H9 (cell line): ENCODE data around the gene SIM1. TPM values are rescaled to one million over a fixed set of nuclear protein-coding genes. Genes with fewer than 3 reads are reported as not detected.

Experiments
- DNase-seq: peaks from one replicate; pipeline ENCODE4 v3.0.0-alpha.2; 2017
- H2AFZ ChIP-seq: one replicate; pipeline ENCODE4 v1.6.1; 2013; ENCODE audit warnings: mild to moderate bottlenecking, low read length, control low read depth, moderate library complexity
- H2AK5ac ChIP-seq: 2 replicates; pipeline ENCODE4 v1.6.1; 2013; ENCODE audit warnings: low read length, control low read depth, mixed read lengths; ENCODE audit not compliant: insufficient read length
- H2BK120ac ChIP-seq: one replicate; pipeline ENCODE4 v1.6.1; 2013; ENCODE audit warnings: low read depth, mild to moderate bottlenecking, low read length, control low read depth, inconsistent platforms; ENCODE audit not compliant: poor library complexity, severe bottlenecking
- H2BK12ac ChIP-seq: 2 replicates; pipeline ENCODE4 v1.6.1; 2013; ENCODE audit warnings: low read length, control low read depth, mixed read lengths, low read depth; ENCODE audit not compliant: insufficient read length
- H2BK15ac ChIP-seq: 2 replicates; pipeline ENCODE4 v1.6.1; 2013; ENCODE audit warnings: low read depth, low read length, control low read depth
- H2BK20ac ChIP-seq: one replicate; pipeline ENCODE4 v1.6.1; 2013; ENCODE audit warnings: low read depth, mild to moderate bottlenecking, low read length, control low read depth, inconsistent platforms; ENCODE audit not compliant: poor library complexity, severe bottlenecking
- H2BK5ac ChIP-seq: 2 replicates; pipeline ENCODE4 v1.6.1; 2013; ENCODE audit warnings: low read length, control low read depth, mixed read lengths; ENCODE audit not compliant: insufficient read length
- H3K14ac ChIP-seq: 2 replicates; pipeline ENCODE4 v1.6.1; 2013; ENCODE audit warnings: low read length, control low read depth; ENCODE audit not compliant: insufficient read depth
- H3K18ac ChIP-seq: 2 replicates; pipeline ENCODE4 v1.6.1; 2013; ENCODE audit warnings: low read depth, mild to moderate bottlenecking, mixed read lengths, low read length, control low read depth; ENCODE audit not compliant: insufficient read length
- H3K23ac ChIP-seq: 2 replicates; pipeline ENCODE4 v1.6.1; 2013; ENCODE audit warnings: low read length, control low read depth, mixed read lengths, low read depth; ENCODE audit not compliant: insufficient read length
- H3K23me2 ChIP-seq: 2 replicates; pipeline ENCODE4 v1.6.1; 2013; ENCODE audit warnings: low read depth, mild to moderate bottlenecking, mixed read lengths, low read length, control low read depth; ENCODE audit not compliant: insufficient read length, poor library complexity, severe bottlenecking
- H3K27ac ChIP-seq: 2 replicates; pipeline ENCODE4 v1.5.1; 2013; ENCODE audit warnings: low read length, control low read depth, mixed read lengths, low read depth; ENCODE audit not compliant: insufficient read length
- H3K27me3 ChIP-seq: 2 replicates; pipeline ENCODE4 v1.6.1; 2013; ENCODE audit warnings: low read length, control low read depth, inconsistent platforms; ENCODE audit not compliant: insufficient read depth
- H3K4ac ChIP-seq: 2 replicates; pipeline ENCODE4 v1.6.1; 2013; ENCODE audit warnings: low read depth, mild to moderate bottlenecking, control low read depth, inconsistent platforms, low read length, moderate library complexity
- H3K4me1 ChIP-seq: 2 replicates; pipeline ENCODE4 v1.6.1; 2013; ENCODE audit warnings: low read length, control low read depth, inconsistent platforms; ENCODE audit not compliant: insufficient read depth
- H3K4me2 ChIP-seq: 2 replicates; pipeline ENCODE4 v1.6.1; 2013; ENCODE audit warnings: low read length, control low read depth, mixed read lengths; ENCODE audit not compliant: insufficient read length, insufficient read depth
- H3K56ac ChIP-seq: 2 replicates; pipeline ENCODE4 v1.6.1; 2013; ENCODE audit warnings: low read depth, mild to moderate bottlenecking, mixed read lengths, low read length, control low read depth; ENCODE audit not compliant: insufficient read length
- H3K79me1 ChIP-seq: 2 replicates; pipeline ENCODE4 v1.6.1; 2013; ENCODE audit warnings: low read depth, mild to moderate bottlenecking, moderate library complexity, low read length, control low read depth, inconsistent platforms; ENCODE audit not compliant: insufficient read depth, poor library complexity, severe bottlenecking
- H3K79me2 ChIP-seq: 2 replicates; pipeline ENCODE4 v1.6.1; 2013; ENCODE audit warnings: low read length, control low read depth, inconsistent platforms; ENCODE audit not compliant: insufficient read depth
- H3K9ac ChIP-seq: 2 replicates; pipeline ENCODE4 v1.6.1; 2013; ENCODE audit warnings: low read length, control low read depth, mixed read lengths; ENCODE audit not compliant: insufficient read length; ENCODE audit errors: extremely low read depth
- H3K9me3 ChIP-seq: one replicate; pipeline ENCODE4 v1.6.1; 2013; ENCODE audit warnings: low read depth, low read length, inconsistent platforms; ENCODE audit not compliant: control insufficient read depth
- H3T11ph ChIP-seq: one replicate; pipeline ENCODE4 v1.6.1; 2013; ENCODE audit warnings: mild to moderate bottlenecking, low read length, control low read depth, inconsistent platforms
- H4K20me1 ChIP-seq: one replicate; pipeline ENCODE4 v1.6.1; 2013; ENCODE audit not compliant: control insufficient read depth, insufficient read length, insufficient read depth
- H4K5ac ChIP-seq: 2 replicates; pipeline ENCODE4 v1.6.1; 2013; ENCODE audit warnings: low read depth, mild to moderate bottlenecking, mixed read lengths, low read length, control low read depth; ENCODE audit not compliant: insufficient read length
- H4K8ac ChIP-seq: replicated peaks from 2 replicates; pipeline ENCODE4 v1.6.1; 2013; ENCODE audit warnings: low read length, control low read depth, mixed read lengths, low read depth; ENCODE audit not compliant: insufficient read length
- H4K91ac ChIP-seq: 2 replicates; pipeline ENCODE4 v1.6.1; 2013; ENCODE audit warnings: low read depth, mild to moderate bottlenecking, moderate library complexity, mixed read lengths, low read length, control low read depth; ENCODE audit not compliant: insufficient read length
- H3K27ac Mint-ChIP-seq, 3 experiments: 2 replicates in 2 of 3; 3 replicates in 1 of 3; pipeline ENCODE4 v1.8.0; 2020 to 2021; ENCODE audit warnings: mixed read lengths in 3 of 3, mild to moderate bottlenecking in 1 of 3, moderate library complexity in 1 of 3
- H3K27me3 Mint-ChIP-seq: 2 replicates; pipeline ENCODE4 v1.8.0; 2021; ENCODE audit warnings: low read depth, mild to moderate bottlenecking, moderate library complexity, mixed read lengths
- H3K36me3 Mint-ChIP-seq, 3 experiments: 2 replicates in 2 of 3; 3 replicates in 1 of 3; pipeline ENCODE4 v1.8.0; 2020 to 2021; ENCODE audit warnings: low read depth in 3 of 3, mixed read lengths in 3 of 3; ENCODE audit not compliant: insufficient read depth in 1 of 3
- H3K4me1 Mint-ChIP-seq, 2 experiments: 2 replicates each; pipeline ENCODE4 v1.8.0; 2020; ENCODE audit warnings: mixed read lengths in 2 of 2
- H3K4me3 Mint-ChIP-seq, 2 experiments: 2 replicates in 1 of 2; 3 replicates in 1 of 2; pipeline ENCODE4 v1.8.0; 2020 to 2021; ENCODE audit warnings: mild to moderate bottlenecking in 2 of 2, mixed read lengths in 2 of 2, moderate library complexity in 1 of 2
- H3K9me3 Mint-ChIP-seq, 2 experiments: 2 replicates in 1 of 2; 3 replicates in 1 of 2; pipeline ENCODE4 v1.8.0; 2020; ENCODE audit warnings: mild to moderate bottlenecking in 2 of 2, mixed read lengths in 2 of 2, moderate library complexity in 1 of 2
- WGBS: extraction: QIAGEN DNeasy Blood & Tissue Kit; methylation state at CpG from one replicate; pipeline ENCODE4 v1.1.7; 2013; ENCODE audit warnings: missing lambda C conversion rate, low lambda C conversion rate, mixed read lengths; ENCODE audit not compliant: insufficient read length; ENCODE audit errors: extremely low coverage; 5-methylcytosine and 5-hydroxymethylcytosine counted together
- total RNA-seq: library from RNA; stranded (reverse); gene quantifications from 2 replicates; pipeline ENCODE4 v1.2.1, GENCODE V29; 2021
- TF ChIP-seq, protein P1 (sequence below): fragments of 200-600 bp; sonication (generic); conservative IDR thresholded peaks from 3 replicates; pipeline ENCODE4 v1.8.0; 2021; ENCODE audit warnings: antibody characterized with exemption, mild to moderate bottlenecking

The SIM1 gene
- total RNA-seq, 1 experiment from 2014 or later, result not detected

DNA sequence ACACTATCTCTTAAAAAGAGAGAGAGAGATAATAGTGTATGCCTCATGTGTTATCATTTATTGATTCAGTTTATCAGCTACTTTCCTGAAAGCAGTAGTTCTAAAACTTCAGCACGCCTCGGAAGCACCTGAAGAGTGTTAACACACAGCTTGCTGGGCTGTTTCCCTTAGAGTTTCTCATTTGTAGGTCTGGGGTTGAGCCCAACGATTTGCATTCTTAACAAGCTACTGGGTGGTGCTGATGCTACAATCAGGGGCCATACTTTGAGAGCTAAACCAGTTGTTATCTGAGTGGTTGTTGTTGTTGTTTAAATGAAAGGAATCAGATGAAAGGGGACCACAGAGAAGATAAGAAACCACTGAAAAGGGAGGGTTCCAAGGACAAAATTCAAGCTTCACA is 32.6 kb downstream of the SIM1 start:
- no peak overlapping the region for H3T11ph ChIP-seq
- no peak overlapping the region for H2AFZ ChIP-seq
- H3K79me2 ChIP-seq, result no peaks in the 10 kb centered on the region
- H3K36me3 Mint-ChIP-seq, result no peaks in the 10 kb centered on the region
- no peaks in the 10 kb centered on the region for H3K27me3 ChIP-seq
- H3K4me2 ChIP-seq, result no peak overlapping the region
- no peak overlapping the region for H3K4me3 Mint-ChIP-seq
- DNase-seq, result no peak
- no peak overlapping the region for H3K23ac ChIP-seq
- H3K79me1 ChIP-seq, result no peaks in the 10 kb centered on the region
- H3K14ac ChIP-seq, result no peak overlapping the region
- no peak overlapping the region for H4K8ac ChIP-seq
- H2BK15ac ChIP-seq, result no peak overlapping the region
- H2BK12ac ChIP-seq, result no peak overlapping the region
- H2AK5ac ChIP-seq, result no peak overlapping the region
- H4K5ac ChIP-seq, result no peak overlapping the region
- H2BK5ac ChIP-seq, result no peak overlapping the region
- no peak overlapping the region for H3K27ac Mint-ChIP-seq
- no peaks in the 10 kb centered on the region for H3K23me2 ChIP-seq
- H3K27ac ChIP-seq, result no peak overlapping the region
- H3K9ac ChIP-seq, result no peak overlapping the region
- H3K56ac ChIP-seq, result no peak overlapping the region
- H3K4me1 Mint-ChIP-seq, result peaks cover 13 to 25% of the 10 kb centered on the region in 2 experiments
- no peak overlapping the region for H2BK120ac ChIP-seq
- no peaks in the 10 kb centered on the region for H3K9me3 Mint-ChIP-seq
- no CpG with 5 or more reads among the region's 3 CpGs for WGBS
- no peak overlapping the region for H3K18ac ChIP-seq
- H2BK20ac ChIP-seq, result no peak overlapping the region
- no peaks in the 10 kb centered on the region for H3K9me3 ChIP-seq
- H3K4me1 ChIP-seq, result peaks cover 2% of the 10 kb centered on the region; the same call in 1 of the 2 replicates
- H3K4ac ChIP-seq, result no peak overlapping the region
- no peak overlapping the region for H4K91ac ChIP-seq
- TF ChIP-seq, protein P1, sequence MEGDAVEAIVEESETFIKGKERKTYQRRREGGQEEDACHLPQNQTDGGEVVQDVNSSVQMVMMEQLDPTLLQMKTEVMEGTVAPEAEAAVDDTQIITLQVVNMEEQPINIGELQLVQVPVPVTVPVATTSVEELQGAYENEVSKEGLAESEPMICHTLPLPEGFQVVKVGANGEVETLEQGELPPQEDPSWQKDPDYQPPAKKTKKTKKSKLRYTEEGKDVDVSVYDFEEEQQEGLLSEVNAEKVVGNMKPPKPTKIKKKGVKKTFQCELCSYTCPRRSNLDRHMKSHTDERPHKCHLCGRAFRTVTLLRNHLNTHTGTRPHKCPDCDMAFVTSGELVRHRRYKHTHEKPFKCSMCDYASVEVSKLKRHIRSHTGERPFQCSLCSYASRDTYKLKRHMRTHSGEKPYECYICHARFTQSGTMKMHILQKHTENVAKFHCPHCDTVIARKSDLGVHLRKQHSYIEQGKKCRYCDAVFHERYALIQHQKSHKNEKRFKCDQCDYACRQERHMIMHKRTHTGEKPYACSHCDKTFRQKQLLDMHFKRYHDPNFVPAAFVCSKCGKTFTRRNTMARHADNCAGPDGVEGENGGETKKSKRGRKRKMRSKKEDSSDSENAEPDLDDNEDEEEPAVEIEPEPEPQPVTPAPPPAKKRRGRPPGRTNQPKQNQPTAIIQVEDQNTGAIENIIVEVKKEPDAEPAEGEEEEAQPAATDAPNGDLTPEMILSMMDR, result no peak
- H3K27me3 Mint-ChIP-seq, result no peaks in the 10 kb centered on the region
- H4K20me1 ChIP-seq, result no peaks in the 10 kb centered on the region
